ENCODE measurements around the gene WDR3. TPM values are rescaled to one million over a fixed set of nuclear protein-coding genes. Genes with fewer than 3 reads are reported as not detected.

Gene WDR3
- total RNA-seq, 2 donors from 2014 or later, result 29.9 to 32.9 TPM

DNA sequence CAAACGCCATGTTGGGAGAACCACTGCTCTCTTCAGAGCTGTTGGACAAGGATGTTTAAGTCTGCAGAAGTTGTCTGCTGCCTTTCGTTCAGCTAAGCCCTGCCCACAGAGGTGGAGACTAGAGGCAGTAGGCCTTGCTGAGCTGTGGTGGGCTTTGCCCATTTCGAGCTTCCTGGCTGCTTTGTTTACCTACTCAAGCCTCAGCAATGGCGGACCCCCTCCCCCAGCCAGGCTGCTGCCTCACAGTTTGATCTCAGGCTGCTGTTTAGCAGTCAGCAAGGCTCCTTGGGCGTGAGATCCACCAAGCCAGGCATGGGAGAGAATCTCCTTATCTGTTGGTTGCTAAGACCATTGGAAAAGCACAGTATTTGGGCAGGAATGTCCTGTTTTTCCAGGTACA, 74.8 kb downstream of the WDR3 start:
- H3K9me3 Mint-ChIP-seq, result peaks cover 1% of the 10 kb centered on the region
- no peaks in the 10 kb centered on the region for H3K27me3 Mint-ChIP-seq (ENCODE audit: insufficient read depth)
- H3K36me3 Mint-ChIP-seq (ENCODE audit: low read depth), result no peaks in the 10 kb centered on the region
- DNase-seq, result no peak
- no peak overlapping the region for H3K27ac Mint-ChIP-seq
- H3K4me1 ChIP-seq (ENCODE audit: control insufficient read depth, insufficient read depth, low read length), result no peaks in the 10 kb centered on the region
- H3K4me1 Mint-ChIP-seq, result peaks cover 11% of the 10 kb centered on the region
- no peaks in the 10 kb centered on the region for H3K9me3 ChIP-seq (ENCODE audit: control insufficient read depth, low read length)
- H3K27ac ChIP-seq (ENCODE audit: low read depth, low read length), result no peak overlapping the region
- 85 to 95% methylated on average over 3 to 5 of the region's 5 CpGs for WGBS, 2 experiments (ENCODE audit: insufficient coverage in 1 of 2, insufficient read length in 1 of 2)
- no peak overlapping the region for H3K4me3 ChIP-seq (ENCODE audit: low read length)
- no peak overlapping the region for H3K9ac ChIP-seq (ENCODE audit: extremely low read depth, low read length, poor library complexity, severe bottlenecking)
- H3K4me3 Mint-ChIP-seq, result no peak overlapping the region
- no peaks in the 10 kb centered on the region for H3K36me3 ChIP-seq (ENCODE audit: control insufficient read depth, insufficient read depth, low read length)
- H3K27me3 ChIP-seq (ENCODE audit: control insufficient read depth, insufficient read depth, low read length, poor library complexity, severe bottlenecking), result no peaks in the 10 kb centered on the region
- TF ChIP-seq, protein P1, sequence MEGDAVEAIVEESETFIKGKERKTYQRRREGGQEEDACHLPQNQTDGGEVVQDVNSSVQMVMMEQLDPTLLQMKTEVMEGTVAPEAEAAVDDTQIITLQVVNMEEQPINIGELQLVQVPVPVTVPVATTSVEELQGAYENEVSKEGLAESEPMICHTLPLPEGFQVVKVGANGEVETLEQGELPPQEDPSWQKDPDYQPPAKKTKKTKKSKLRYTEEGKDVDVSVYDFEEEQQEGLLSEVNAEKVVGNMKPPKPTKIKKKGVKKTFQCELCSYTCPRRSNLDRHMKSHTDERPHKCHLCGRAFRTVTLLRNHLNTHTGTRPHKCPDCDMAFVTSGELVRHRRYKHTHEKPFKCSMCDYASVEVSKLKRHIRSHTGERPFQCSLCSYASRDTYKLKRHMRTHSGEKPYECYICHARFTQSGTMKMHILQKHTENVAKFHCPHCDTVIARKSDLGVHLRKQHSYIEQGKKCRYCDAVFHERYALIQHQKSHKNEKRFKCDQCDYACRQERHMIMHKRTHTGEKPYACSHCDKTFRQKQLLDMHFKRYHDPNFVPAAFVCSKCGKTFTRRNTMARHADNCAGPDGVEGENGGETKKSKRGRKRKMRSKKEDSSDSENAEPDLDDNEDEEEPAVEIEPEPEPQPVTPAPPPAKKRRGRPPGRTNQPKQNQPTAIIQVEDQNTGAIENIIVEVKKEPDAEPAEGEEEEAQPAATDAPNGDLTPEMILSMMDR (conservative IDR thresholded peaks at IDR 0.05), result no peak

DNA sequence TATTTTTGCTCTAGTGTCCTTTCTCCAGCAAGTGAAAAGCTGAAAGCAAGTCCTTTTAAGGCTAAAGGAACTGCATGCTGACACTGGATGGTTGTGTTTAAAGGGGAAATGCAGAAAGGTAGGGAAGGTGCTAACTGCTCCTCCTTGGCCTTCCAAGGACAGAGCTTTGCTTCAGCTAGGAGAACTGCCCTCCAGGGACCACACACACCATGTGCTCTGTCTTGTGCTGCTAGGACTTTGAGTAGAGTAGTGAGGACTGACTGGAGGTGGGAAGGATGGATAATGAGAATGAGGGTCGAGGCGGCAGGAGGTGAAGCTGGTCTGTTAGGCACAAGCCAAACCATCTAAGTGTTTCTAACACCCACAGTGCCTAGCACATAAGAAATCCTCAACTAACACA, 77.9 kb downstream of the WDR3 start:
- Mint-ChIP-seq H3K9me3 (no peaks in the 10 kb centered on the region), H3K4me1 (peaks cover 11% of the 10 kb centered on the region), H3K27me3 (ENCODE audit: insufficient read depth) (no peaks in the 10 kb centered on the region), H3K4me3 (no peak overlapping the region), H3K36me3 (ENCODE audit: low read depth) (no peaks in the 10 kb centered on the region), H3K27ac (no peak overlapping the region)
- no peaks in the 10 kb centered on the region for H3K4me1 ChIP-seq (ENCODE audit: control insufficient read depth, insufficient read depth, low read length)
- H3K9ac ChIP-seq (ENCODE audit: extremely low read depth, low read length, poor library complexity, severe bottlenecking), result no peak overlapping the region
- H3K36me3 ChIP-seq (ENCODE audit: control insufficient read depth, insufficient read depth, low read length), result no peaks in the 10 kb centered on the region
- H3K9me3 ChIP-seq (ENCODE audit: control insufficient read depth, low read length), result no peaks in the 10 kb centered on the region
- TF ChIP-seq, protein P1 (conservative IDR thresholded peaks at IDR 0.05), result no peak
- no peaks in the 10 kb centered on the region for H3K27me3 ChIP-seq (ENCODE audit: control insufficient read depth, insufficient read depth, low read length, poor library complexity, severe bottlenecking)
- H3K4me3 ChIP-seq (ENCODE audit: low read length), result no peak overlapping the region
- 100% methylated on average over 2 of the region's 2 CpGs; no CpG with 5 or more reads in 1 of the 2 experiments for WGBS, 2 experiments (ENCODE audit: insufficient coverage in 1 of 2, insufficient read length in 1 of 2)
- H3K27ac ChIP-seq (ENCODE audit: low read depth, low read length), result no peak overlapping the region
- DNase-seq, result peak; percentile 50

DNA sequence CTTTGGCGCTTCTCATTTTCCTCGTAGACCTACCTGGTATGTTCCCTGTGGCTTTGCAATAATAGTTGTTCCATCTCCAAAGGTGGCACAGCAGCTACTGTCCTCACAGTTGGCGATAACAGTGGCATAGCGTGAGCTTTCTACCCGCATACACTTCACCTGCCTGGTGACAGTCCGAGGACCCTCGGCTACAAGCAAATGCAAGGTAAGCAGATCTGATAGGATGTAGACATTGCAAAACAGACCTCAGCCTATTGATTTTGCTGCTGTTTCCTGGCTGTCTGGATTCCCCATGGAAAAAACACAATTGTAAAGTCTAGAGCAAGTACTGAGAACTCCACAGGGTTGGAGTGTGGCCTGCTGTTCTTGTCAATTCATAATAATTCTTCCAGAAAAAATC, 78.5 kb downstream of the WDR3 start:
- no peak overlapping the region for H3K9ac ChIP-seq (ENCODE audit: extremely low read depth, low read length, poor library complexity, severe bottlenecking)
- TF ChIP-seq, protein P1 (conservative IDR thresholded peaks at IDR 0.05), result no peak
- H3K4me3 ChIP-seq (ENCODE audit: low read length), result no peak overlapping the region
- no peak overlapping the region for H3K27ac ChIP-seq (ENCODE audit: low read depth, low read length)
- no peaks in the 10 kb centered on the region for H3K27me3 ChIP-seq (ENCODE audit: control insufficient read depth, insufficient read depth, low read length, poor library complexity, severe bottlenecking)
- no peaks in the 10 kb centered on the region for H3K36me3 ChIP-seq (ENCODE audit: control insufficient read depth, insufficient read depth, low read length)
- Mint-ChIP-seq H3K4me3 (no peak overlapping the region), H3K9me3 (no peaks in the 10 kb centered on the region), H3K27me3 (ENCODE audit: insufficient read depth) (no peaks in the 10 kb centered on the region), H3K27ac (no peak overlapping the region), H3K4me1 (peaks cover 11% of the 10 kb centered on the region), H3K36me3 (ENCODE audit: low read depth) (no peaks in the 10 kb centered on the region)
- H3K9me3 ChIP-seq (ENCODE audit: control insufficient read depth, low read length), result no peaks in the 10 kb centered on the region
- no peak for DNase-seq
- WGBS, 2 experiments (ENCODE audit: insufficient coverage in 1 of 2, insufficient read length in 1 of 2), result 88 to 94% methylated on average over 6 to 7 of the region's 7 CpGs
- H3K4me1 ChIP-seq (ENCODE audit: control insufficient read depth, insufficient read depth, low read length), result no peaks in the 10 kb centered on the region
